Ishikawa (cell line): ENCODE measurements around the gene CSF3R.

ENCODE experiments used
- CEBPB ChIP-seq: IDR thresholded peaks from 2 replicates; pipeline ENCODE4 v1.6.1; 2012
- CREB1 ChIP-seq: IDR thresholded peaks from 2 replicates; pipeline ENCODE4 v1.6.1; 2012; ENCODE audit warnings: low read depth
- EGR1 ChIP-seq: IDR thresholded peaks from 2 replicates; pipeline ENCODE4 v1.6.1; 2012
- EP300 ChIP-seq: IDR thresholded peaks from 2 replicates; pipeline ENCODE4 v1.6.1; 2012; ENCODE audit warnings: borderline replicate concordance
- MAX ChIP-seq: IDR thresholded peaks from 2 replicates; pipeline ENCODE4 v1.6.1; 2012
- NFIC ChIP-seq: IDR thresholded peaks from 2 replicates; pipeline ENCODE4 v1.6.1; 2012
- REST ChIP-seq: IDR thresholded peaks from 2 replicates; pipeline ENCODE4 v1.6.1; 2012; ENCODE audit warnings: low read depth, mild to moderate bottlenecking
- USF1 ChIP-seq: IDR thresholded peaks from 2 replicates; pipeline ENCODE4 v1.6.1; 2012
- YY1 ChIP-seq: IDR thresholded peaks from 2 replicates; pipeline ENCODE4 v1.6.1; 2012; ENCODE audit warnings: low read depth
- ZBTB7A ChIP-seq: IDR thresholded peaks from 2 replicates; pipeline ENCODE4 v1.6.1; 2012; ENCODE audit warnings: low read depth

- TF ChIP-seq YY1, result no peak
- TF ChIP-seq MAX, result no peak
- no peak for TF ChIP-seq EP300
- no peak for TF ChIP-seq CEBPB
- TF ChIP-seq USF1, result no peak
- no peak for TF ChIP-seq EGR1
- TF ChIP-seq REST, result no peak
- no peak for TF ChIP-seq ZBTB7A
- TF ChIP-seq NFIC, result no peak
- TF ChIP-seq CREB1, result no peak
Observed at GRCh38 chr1:36440044-36440443, 42.7 kb downstream of the CSF3R start.
